ENCODE data around the gene NIPAL4.

The NIPAL4 gene

DNA sequence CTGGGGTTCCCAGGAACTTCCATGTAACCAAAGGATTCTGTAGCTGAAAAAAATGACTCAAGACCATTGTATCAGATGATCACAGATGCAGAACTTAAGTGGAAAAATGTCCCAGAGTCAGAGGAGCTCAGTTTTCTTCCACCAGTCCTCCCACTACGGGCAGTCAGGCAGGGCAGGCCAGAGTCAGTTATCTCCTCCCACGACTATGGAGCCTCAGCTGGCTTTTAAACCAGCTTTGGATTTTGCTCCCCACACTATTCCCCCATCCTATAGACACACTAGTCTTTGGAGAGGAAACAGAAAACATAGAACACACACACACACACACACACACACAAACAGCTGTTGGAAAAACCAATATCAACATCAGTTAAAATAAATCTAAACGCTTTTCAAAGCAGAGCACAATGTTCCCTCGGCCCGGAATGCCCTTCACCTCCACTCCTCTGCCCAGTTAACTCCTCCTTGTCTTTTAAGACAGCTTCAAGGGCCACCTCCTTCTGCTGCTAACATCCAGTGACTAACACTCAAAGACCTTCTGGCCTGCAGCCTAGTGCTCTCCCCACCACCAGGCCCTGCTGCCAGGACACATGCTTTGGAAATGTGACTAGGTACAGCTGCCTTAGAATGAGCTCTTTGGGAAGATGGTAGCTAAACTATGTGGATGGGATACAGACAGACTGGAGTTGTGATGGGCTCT is 56.8 kb downstream of the NIPAL4 start:
- DNase-seq (ENCODE audit: low read depth): no peak

DNA sequence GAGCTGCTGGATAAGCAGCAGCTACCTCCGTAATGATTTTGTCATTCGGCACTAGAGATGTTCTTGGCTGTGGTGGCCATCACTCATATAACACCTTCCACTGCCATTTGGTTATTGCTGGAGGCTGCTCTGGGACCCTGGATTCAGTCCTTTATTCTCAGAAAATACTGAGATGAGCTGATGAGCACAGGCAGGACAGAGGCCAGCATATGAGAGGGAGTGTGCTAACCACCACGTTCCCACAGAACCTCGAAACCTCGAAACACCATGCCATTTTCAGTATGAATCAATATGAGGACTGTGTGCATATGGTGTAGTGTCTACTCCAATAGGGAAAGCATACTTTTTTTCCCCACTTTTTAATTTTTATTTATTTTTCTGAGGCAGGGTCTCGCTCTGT is 59.0 kb downstream of the NIPAL4 start:
- DNase-seq (ENCODE audit: low read depth): no peak

DNA sequence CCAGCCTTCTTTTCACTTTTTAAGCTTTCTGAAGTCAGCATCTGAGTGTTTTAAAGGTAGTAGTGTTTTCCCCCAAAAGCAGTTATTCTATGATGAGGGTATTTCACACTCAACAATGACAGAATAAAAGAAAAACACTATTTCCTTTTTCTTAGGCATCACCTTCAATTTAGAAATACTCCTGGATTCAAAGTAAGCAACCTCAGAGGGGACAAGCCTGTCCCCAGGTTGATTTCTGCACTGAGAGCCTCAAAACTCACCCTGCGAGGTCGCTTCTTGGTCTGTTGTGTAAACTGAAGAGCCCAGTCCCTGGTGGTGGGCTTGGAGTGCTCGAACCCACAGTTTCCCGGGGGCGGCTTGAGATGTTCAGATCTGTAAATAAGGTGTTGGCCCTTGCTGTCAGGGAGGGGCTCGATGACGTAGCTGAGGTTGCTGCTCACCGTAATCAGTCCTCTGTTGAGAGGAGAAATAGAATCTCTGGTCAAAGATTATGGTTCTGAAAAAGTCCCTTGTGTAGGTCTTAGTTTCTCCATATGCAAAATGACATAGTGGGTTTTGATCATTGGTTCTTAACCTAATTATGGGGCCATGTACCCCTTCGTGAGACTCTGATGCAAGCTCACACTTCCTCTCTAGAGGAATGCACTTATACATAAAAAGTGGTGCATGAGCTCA is 59.7 kb downstream of the NIPAL4 start:
- no peak for DNase-seq (ENCODE audit: low read depth)

DNA sequence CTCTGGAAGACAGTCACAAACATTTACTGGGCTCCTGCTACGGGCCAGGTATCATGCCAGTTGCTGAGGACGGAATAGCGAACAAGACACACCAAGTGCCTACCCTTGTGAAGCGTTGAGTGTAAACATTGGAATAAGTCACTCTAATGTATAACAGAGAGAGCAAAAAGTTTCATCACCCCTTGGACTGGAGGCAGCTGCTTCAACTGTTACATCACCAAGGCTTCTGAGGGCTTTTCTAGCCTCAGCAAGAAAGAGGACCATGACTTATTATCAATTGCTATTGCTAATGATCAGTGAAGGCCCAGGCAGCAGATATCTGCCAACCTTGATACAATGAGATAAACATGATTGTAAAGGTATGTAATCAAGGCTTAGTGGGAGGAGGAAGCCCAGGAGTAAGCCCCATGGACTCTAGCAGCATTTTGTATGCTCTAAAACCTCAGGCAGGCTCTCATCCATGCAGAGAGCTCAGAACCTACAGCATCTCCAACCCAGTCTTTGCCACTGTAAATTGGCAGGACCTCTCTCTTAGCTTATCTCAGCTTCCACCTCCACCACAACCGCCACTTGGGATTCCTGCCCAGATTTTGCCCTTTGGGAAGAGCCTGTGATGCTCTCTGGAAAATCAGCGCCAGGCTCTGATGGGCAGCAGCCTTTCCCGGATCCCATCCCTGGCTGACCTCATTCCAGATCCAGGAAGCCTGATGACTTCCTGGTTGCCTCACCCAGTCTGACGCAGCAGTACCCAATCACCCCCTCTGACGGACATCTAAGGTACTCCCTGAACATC is 61.1 kb downstream of the NIPAL4 start:
- no peak for DNase-seq (ENCODE audit: low read depth)

DNA sequence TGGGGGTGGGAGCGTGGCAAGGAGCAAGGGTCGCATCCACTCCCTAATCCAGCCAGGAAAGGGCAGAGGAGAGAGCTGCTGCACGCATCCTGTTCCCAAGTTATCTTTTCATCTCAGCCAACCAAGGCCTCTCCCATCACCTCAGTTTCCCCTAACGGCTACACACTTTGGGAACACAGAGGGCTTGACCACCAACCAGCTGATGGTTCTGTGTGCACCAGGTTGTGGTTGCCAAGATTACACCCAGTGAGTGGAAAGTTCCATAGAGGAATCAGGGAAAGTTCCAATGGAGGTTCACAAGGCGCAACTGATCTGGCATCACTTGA is 61.7 kb downstream of the NIPAL4 start:
- DNase-seq (ENCODE audit: low read depth): no peak

DNA sequence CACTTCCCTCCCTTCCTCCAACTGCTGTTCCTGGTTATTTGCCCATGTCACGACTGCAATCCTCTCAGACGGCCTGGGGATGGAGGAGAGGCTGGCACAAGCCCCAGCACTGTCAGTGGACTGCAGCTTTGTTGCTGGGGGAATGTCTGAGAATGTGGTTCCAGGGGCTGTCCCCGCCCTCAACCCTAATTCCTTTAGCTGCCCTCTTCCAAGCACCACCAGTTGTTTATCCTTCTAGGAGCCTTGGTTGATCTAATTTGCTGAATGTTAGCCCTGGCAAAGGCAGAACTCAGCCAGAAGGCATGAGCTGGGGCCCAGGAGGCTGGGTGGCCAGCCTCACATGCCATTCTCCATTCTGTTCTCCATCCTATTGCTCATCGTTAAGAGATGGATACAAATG is 64.0 kb downstream of the NIPAL4 start:
- DNase-seq (ENCODE audit: low read depth): no peak
